Myocyte (in vitro differentiated cells): Measurements from ENCODE around the gene CCDC28A. TPM values are rescaled to one million over a fixed set of nuclear protein-coding genes. Genes with fewer than 3 reads are reported as not detected.

Source experiments
- DNase-seq: peaks from one replicate; pipeline ENCODE4 v3.0.0-alpha.2; 2012; ENCODE audit warnings: low read depth
- total RNA-seq: library from RNA; depleted of rRNA; stranded (reverse); fragments of >200 nt; gene quantifications from 2 replicates; pipeline ENCODE4 v1.2.3, GENCODE V29; 2014

The CCDC28A gene
- total RNA-seq, 1 donor from 2014 or later = 4.4 TPM

- no peak for DNase-seq
These were observed 60.4 kb downstream of the CCDC28A start for GRCh38 chr6:138833816-138834539.

- no peak for DNase-seq
These were observed 63.7 kb downstream of the CCDC28A start for GRCh38 chr6:138837246-138837645.

Other genes starting within 250 kb of the CCDC28A start
- gene ECT2L, start 22.3 kb downstream of the CCDC28A start, total RNA-seq = not detected in 2 replicates
- gene REPS1, start 214.5 kb downstream of the CCDC28A start, total RNA-seq = 26.1 and 30.9 TPM in 2 replicates